HG03095 (cell line): ENCODE measurements around the gene MAGI1.

ENCODE experiments used
- ATAC-seq: cut with Tn5 transposase; IDR thresholded peaks from one replicate; pipeline ENCODE4 v1.9.1; 2021; ENCODE audit warnings: moderate library complexity; ENCODE audit not compliant: unreplicated experiment

MAGI1 gene

DNA sequence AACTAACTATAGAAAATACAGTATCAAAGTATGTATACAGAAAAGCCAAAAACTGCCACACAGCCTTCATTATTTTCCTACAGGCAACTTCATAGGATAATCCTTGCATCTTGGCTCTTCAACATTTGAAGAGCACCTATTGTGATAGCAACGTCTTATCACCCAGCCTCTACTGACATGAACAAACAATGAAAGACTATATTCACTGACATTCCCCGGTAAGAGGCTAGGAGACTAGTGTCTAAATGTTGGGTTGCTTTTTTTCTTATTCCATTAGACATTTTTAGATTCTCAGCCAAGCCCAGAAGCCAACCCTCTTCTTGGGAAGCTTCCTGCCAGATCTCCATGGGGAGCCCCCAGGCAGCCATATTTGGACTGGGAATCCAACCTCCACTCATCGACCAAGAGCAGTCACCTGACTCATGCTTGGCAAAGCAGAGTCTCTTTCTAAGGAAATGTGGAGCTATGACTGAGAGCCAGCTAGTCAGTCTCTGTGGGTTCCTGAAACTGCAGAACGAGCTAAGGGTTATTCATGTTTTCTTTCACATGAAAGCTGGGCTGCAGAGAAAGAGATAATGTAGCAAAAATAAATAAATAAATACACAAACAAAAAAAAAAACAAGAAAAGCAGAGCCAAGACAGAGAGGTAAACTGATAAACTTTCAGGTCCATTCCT is 227.5 kb downstream of the MAGI1 start:
- no peak for ATAC-seq

DNA sequence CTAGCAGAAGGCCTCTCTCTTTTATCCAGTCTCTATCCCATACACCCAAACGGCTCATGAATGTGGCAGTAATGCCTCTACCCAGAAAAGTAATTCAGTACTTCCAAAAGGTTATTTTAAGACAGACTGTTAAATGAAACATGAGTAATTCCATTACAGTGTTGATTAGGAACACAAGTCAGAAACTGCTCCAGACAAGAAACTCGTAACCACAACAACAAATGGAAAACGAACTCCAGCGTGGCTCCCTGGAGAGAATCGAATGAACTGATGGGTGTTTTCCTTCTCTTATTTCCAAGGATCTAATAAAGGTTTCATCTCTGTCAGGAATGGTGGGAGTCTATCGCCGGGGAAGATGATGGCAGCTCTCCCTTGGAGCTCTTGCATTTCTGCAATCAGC is 228.4 kb downstream of the MAGI1 start:
- no peak for ATAC-seq

DNA sequence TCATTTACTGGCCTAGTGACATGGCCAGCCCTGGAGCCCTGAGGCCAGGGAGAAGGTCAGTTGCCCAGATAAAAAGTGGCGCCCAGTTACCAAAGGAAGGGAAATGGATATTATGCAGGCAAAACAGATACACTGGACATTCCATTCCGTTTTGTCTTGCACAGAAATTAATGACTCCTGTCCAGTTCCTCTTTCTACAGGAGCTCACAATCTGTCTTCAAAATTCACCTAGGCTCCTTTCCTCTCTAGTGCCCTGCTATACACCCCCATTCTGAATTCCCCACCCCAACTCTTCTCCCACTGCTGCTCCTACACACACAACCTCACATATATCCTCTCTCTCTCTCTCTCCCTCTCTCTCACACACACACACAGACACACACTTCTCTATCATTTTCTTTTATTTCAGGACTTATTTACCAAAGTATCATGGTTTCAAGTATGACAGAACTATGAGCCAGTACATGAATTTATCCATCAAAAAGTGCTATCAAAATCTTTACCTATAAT is 229.0 kb downstream of the MAGI1 start:
- no peak for ATAC-seq

DNA sequence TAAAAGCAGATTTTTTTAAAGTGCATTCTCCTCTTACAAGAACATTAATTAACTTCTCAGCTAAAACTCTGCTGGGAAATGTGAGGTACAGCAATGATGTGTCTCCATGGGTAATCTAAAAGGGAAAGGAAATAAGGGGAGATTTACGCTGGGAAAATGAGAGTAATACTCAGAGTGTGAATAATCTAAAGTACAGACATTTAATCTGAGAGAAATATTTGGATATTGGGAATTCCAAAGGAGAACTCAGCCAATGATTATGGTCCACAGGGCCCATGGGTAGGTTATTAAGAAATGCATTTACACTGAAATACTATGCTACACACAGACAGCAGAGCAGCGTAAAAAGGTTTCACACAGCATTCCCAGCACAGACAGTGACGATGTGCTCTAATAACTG is 229.9 kb downstream of the MAGI1 start:
- no peak for ATAC-seq

DNA sequence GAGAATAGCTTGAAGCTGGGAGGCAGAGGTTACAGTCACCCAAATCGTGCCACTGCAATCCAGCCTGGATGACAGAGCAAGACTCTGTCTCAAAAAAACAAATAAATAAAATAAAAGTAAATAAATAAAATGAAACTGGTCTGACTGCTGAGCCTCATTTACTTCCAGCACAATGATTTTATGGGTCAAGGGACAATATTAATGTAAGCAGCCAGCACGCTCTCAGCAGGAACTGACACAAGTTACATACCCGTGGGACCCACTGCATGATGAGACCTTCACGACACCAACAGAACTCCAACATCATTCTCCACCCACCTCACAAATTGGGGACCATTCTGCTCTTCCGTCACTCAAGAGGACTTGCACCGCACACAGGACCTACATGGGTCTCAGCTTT is 230.3 kb downstream of the MAGI1 start:
- ATAC-seq = no peak

DNA sequence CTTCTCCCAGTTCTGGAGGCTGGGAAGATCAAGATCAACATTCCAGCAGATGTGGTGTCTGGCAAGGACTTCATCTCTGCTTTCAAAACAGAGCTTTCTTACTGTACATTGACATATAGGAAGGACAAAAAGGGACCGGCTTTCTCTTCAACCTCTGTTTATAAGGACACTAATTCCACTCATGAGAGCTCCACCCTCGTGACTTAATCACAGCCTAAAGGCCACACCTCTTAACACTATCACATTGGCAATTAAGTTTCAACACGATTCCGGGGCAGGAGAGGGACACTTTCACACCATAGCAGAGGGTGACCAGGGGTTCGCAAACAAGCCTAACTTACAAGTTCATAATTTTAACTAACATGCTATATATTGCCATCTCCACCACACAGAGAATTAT is 231.5 kb downstream of the MAGI1 start:
- ATAC-seq = no peak

DNA sequence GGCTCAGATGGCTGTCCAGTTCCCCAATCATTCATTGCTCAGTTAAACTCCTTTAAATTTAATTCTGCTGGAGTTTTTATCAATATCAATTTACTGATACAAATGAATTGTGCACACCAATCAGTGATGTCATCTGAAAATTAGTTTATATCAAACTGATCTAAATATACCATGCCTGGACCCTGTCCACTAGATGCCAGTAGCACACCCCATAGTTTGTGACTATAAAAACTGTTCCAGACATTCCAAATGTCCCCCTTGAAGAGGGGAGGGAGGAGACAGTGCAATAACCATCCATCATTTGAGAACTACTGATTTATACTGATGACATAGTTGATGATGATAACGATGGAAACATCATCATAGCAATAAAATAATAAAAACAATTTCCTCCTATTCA is 232.1 kb downstream of the MAGI1 start:
- ATAC-seq = no peak

DNA sequence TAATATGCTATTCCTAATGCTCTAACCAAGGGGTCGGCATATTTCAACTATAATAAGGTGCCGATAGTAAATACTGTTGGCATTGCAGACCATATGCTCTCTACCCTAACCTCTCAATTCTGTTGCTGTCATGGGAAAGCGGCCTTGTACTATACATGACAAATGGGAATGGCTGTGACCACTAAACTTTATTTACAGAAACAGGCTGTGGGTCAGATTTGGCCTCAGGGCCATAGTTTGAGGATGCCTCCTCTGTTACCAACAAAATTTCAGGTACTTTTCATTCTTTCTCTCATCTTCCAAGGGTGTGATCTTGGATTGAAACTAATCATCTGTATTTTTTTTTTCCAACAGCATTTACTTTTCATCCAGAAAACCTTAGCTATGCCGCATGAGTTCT is 242.0 kb downstream of the MAGI1 start:
- no peak for ATAC-seq

DNA sequence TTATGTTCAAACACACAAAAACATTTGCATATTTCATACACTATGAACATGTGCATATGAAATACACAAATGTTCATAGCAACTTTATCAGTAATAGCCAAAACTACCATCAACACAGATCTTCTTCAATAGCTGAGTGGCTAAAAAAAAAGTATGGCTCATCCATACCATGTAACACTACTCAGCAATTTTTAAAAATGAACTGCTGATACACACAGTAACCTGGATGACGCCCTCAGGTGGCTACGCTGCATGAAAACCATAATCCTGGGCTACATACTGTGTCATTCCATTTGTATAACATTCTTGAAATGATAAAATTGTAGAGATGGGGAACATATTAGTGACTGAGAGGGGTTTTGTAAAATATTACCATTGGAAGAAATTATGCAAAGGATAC is 243.6 kb downstream of the MAGI1 start:
- ATAC-seq = no peak

DNA sequence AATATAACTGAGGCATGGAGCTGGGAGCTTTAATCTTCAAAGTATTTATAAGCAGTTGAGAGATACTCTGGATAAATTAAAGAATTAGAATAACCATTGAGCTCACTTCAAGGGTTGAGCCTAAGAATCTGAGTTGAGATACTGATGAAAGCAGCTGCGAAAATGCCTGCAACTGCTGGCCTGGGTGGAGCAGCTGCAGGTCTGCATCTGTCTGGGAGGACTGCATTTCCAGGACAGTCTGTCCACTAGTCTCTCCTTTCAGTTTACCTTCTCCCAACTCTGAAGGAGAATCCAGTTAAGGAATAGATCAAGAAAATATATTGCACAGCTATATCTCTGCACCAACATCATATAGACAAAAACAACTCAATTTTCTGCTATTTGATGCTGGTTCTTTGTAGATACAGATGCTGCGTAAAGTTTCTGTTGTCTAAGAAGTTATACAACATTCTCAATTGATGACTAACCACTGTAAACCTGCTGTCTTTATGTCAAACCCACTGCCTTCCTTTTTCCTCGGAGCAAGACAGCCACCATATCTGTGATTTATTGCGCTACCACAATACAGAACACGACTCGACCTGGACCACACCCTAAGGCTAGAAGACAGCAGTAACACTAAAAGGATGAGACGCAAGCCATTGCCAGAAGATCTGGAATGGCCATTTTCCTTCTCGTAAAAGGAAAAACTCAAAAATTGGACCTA is 245.1 kb downstream of the MAGI1 start:
- no peak for ATAC-seq

DNA sequence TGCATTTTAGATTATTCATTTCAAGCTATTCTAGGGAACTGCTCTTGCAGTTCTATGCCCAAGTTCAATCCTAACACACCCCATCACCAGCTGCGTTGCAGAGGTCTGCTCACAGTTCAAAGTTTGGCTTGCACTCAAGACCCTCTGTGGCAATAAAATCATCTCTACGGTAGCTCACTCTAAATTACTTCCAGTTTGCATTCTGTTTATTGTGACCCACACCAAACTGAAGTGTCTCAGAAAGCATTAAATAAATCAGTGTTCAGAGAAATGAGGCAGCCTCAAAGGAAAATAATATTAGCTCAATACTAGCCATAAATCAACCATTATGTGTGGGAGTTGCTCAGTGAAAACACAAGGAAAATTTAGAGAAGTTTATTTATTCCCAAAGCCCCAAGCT is 250.3 kb downstream of the MAGI1 start:
- ATAC-seq = no peak

DNA sequence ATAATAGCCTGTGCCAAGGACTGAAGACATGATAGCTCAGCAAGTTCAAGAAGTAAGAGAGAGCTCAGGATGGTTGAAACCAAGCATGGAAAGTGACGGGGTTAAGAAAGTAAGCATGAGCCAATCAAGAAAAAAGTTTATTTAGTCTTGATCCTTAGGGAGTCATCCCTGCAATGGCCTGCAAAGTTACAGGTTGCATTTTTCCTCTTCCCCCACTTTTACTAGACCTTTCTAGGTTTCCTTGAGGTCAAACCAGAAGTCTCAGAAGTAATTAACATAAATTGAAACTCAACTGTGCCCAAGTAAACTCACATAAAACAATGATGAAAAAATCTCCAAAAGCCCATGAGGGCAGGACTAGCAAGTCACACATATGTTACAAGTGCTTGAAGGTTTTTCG is 250.9 kb downstream of the MAGI1 start:
- no peak for ATAC-seq

DNA sequence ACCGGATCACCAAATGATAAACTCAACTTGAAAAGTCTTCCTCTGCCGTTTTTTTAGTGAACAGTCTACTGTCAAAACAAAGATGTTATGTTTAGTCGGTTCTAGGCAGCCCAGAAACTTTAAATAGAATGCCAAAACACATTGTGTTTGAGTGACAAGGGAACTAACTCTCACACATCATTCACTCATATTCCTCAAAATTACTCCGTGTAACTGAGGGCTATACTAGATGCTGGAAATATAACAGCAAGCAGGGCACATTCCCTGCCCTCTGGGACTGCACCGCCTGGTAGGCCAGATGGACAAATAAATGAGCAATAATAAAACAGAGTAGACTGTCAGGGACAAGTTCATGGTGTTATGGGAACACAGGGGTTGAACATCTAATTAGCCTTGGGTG is 251.4 kb downstream of the MAGI1 start:
- no peak for ATAC-seq

DNA sequence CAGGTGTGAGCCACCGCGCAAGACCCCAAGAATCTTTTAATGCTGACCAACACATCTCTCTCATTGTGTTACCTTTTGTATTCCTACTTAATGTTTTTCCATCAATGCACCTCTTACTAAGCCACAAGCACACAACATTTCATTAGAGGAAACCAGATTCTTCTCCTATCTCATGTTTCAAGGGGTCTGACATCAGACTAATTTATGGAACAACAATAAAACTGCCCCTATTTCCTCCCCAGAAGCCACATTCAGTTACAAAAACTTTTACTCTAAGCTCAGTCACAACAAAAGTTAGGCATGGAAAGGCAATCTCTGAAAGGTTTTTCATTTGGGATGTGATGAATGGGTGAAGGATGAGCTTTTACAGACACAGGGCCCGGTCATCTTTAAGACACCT is 251.8 kb downstream of the MAGI1 start:
- ATAC-seq = no peak

DNA sequence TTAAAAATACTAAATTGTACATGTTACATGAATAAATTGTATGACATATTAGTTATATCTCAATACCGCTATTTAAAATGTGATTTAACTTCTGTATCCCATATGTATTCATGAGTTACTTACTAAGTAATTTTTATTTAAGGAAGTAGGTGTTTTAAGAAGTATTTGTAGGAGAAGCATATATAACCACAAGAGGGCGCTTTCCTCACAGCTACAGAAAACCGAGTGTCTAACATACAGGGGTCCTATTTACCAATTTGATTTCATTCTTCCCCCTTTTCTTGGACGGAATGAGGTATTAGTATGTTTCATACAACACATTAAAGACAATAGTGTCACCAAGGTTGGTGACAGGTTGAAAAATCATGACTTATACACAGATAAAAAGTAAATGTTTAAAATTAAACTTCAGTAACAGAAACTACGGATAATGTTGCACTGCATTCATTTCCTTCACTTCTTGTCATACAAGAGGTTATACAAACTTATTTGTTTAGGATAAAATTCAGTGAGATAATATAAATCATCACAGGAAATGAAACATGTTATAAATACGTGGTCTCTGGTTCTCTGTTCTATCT is 253.6 kb downstream of the MAGI1 start:
- no peak for ATAC-seq

DNA sequence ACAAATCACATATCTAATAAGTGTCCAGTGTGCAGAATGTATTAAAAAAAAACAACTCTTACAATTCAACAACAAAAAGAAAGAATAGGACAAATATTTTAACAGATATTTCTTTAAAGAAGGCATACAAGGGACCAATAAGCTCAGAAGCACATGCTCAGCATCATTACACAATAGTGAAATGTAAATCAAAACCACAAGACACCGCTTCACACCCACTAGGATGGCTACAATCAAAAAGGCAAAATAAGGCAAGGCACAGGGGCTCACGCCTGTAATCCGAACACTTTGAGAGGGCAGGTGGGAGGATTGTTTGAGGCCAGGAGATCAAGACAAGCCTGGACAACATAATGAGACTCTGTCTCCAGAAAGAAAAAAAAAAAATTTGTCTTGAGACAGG is 255.6 kb downstream of the MAGI1 start:
- no peak for ATAC-seq

DNA sequence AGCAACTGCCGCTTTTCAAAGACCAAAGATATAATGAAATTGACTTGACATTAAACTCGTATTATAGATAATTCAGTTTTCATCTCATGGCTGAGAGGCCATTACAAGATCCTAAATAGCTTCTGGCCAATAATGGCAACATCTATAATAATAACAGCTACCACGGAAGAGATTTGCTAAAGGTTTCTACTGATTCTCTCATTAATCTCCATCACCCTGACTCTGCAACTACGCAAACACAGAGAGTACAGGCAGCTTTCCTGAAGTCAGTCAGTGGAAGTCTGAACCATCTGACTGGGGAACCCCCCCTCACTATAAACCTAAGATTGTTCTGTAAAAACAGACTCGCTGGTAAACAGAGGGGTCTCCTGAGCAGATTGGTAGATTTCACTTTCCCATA is 257.1 kb downstream of the MAGI1 start:
- no peak for ATAC-seq

DNA sequence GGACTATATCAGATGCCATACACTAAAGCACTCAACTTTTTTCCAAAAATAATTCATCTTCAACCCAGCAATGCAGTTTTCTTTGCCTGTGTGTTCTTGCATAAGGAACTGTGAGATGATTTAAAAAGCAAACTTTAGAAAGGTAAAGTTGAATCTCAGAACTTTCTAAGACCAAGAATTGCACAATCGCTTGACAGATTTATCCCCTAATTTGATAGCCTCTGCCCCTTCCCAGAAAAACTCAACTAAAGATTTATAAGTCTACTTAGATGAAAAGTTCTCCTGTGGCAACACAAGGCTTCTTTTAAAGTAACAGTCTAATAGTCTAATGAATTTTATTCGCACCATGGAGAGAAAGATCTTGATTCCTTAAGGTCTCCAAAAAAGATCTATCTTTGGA is 259.3 kb downstream of the MAGI1 start:
- no peak for ATAC-seq

DNA sequence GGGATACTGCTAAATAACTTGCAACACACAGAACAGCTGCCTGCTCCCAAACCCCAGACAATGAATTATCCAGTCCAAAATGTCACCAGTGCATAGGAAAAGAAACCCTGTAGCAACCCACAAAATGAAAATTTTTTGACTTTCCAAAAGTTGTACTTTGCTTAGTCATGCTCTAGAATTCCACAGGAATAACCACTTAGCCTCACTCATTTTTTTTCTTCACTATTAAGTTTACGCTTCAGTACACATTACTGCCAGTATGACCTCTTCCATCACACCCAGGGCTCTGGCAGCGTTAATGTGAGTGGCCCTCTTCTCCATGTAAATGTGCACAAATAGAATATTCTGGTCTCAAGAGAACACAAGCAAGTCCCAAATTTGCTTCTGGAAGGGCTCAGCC is 259.8 kb downstream of the MAGI1 start:
- no peak for ATAC-seq

DNA sequence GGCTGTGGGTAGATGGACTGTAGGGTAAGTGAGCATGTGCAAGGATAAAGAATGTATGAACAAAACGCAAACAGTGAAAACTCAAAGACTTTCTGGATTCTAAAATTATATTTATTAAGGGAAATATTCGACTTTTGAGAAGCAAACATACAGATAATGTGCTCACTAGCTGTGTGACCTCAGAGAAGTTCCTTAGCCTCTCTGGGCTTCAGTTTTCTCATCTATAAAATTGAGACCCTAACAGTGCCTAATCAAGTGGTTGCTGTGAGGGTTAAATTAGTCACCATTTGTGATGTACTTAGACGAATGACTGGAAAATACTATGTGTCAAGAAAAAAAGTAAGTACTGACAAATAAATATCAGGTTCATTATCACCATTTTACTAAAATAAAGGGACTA is 261.7 kb downstream of the MAGI1 start:
- ATAC-seq = no peak

DNA sequence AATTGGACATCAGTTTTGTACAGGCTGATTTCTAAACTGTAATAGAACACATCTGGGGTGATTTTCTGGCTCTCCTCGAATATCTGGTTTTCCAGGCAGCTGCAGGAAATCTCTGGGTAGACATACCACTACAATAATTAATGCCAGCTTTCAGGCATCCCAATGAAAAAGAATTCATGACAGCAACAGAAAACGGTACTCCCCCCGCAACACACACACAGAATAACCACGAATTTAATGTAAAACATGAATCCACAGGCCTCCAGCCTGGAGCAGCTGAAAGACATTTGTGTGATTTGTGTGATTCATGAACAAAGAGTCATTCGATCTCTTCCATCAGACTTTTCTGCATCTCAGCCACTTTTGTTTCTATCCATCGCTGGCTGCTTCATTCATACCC is 262.2 kb downstream of the MAGI1 start:
- no peak for ATAC-seq

DNA sequence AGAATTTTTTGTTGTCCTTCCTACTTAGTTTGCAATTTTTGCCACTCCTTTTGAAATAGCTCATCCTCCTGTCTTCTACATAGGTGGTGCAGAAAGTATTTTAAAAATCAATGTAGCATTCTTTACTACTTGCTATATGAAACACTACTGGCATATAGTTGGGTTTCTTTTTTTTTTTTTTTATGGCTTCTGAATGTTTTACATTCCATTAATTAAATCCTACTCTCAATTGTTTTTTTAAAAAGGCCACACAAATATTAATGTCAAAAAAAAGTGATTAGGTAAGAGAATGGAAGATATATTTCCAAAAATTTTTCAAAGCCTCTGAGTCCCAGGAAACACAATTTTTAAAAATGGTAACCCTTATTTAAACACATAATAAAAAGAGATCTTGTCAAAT is 262.6 kb downstream of the MAGI1 start:
- ATAC-seq = no peak
